Retina (tissue), 1 donor: Measurements from ENCODE around the gene SNAP29.
"Not testable (repeated sequence)": the region's sequence is repeated elsewhere in the genome, so short reads cannot be mapped to it uniquely, and the experiment has no call there.

Experiments used
- DNase-seq: peaks from one replicate; pipeline ENCODE4 v3.0.0-alpha.2; 2016

SNAP29 gene

DNA sequence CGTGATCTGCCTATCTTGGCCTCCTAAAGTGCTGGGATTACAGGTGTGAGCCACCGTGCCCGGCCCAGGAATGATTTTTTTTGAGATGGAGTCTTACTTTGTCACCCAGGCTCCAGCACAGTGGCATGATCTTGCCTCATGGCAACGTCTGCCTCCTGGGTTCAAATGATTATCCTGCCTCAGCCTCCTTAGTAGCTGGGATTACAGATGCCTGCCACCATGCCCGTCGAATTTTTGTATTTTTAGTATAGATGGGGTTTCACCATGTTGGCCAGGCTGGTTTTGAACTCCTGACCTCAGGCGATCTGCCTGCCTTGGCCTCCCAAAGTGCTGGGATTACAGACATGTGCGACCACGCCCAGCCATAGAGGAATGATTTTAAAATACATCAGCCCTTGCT, 76.2 kb downstream of the SNAP29 start:
- not testable (repeated sequence) for DNase-seq

DNA sequence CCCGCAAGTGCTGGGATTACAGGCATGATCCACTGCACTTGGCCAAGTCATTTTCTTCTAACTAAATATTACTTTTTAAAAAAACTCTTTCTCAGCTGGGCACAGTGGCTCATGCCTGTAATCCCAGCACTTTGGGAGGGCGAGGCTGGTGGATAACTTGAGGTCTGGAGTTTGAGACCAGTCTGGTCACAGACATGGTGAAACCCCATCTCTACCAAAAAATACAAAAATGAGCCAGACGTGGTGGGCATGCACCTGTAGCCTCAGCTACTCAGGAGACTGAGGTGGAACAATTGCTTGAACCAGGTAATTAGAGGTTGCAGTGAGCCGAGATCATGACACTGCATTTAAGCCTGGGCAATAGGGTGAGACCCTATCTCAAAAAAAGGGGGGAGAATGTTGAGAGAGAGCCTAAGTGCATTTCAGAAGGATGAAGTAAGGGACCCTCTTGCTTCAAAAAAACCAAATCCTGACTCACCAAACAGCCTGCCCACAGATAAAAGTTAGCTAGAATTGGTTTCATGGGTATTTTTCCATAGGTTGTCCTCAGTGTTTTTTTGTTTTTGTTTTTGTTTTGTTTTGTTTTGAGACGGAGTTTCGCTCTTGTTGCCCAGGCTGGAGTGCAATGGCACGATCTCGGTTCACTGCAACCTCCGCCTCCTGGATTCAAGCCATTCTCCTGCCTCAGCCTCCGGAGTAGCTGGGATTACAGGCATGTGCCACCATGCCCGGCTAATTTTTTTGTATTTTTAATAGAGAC, 77.2 kb downstream of the SNAP29 start:
- not testable (repeated sequence) for DNase-seq

DNA sequence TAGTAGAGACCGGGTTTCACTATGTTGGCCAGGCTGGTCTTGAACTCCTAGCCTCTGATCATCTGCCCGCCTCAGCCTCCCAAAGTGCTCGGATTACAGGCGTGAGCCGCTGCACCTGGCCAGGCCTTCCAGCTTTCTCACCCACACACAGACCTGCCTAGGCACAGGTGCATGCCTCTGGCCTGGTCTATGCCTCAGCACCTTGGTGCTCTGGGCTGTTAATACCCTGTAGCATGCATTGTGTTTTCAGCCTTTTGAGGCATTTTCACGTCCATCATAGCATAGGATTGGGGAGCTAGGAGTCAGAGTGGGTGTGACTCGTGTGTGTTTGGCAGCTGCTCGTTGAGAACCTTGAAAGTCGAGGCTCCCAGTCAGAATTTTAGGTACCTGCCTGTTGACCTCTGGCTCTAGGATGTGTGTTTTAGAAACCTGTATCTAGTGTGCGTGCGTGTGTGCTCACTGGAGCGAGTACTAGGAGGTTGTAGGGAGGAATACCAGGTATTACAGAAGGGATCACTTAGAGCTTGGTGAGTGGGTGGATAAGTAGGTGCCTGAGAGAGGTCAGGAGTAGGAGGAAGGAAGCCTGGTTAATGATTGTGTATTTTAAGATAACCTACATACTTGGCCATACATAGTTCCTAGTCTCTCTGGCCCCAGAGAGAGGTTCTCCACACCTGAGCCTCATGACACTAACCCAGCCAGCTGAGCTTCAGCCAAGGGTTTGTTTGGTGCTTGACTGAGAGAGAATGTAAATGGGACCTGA, 78.4 kb downstream of the SNAP29 start:
- no peak for DNase-seq

DNA sequence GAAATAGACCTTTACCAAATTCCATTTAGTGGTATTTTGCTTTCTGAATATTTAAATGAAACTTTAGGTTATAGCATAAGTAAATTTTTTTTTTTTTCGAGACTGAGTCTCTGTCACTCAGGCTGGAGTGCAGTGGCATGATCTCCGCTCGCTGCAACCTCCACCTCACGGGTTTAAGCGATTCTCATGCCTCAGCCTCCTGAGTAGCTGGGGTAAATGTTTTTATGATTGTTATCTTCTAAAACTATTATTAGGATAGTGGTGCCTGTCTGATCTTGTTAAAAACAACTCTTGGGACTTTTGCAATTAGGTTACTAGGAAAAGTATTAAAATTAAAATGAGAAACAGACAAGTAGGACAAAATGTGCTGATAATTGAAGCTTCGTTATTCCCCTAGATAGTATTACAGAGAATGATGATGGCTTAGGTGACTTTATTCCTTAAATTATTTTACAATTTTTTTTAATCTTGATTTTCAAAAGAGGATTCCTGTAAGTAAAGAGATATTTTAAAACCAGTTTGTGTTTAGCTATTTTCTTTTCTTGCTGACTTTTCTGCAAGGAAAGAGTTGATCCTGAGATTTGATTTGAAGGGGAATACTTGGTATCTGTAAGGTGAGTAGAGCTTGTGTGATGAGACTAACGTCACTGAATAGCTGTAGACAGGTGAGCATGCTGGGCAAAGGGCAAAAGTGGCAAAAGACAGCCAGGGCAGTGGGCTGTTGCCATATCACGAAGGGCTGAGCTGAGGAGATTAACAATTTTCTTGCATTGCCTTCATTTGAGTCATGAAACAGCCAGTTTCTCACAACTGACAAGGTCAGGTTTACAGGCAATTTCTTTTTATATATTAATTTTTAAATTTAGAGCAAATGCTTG, 79.2 kb downstream of the SNAP29 start:
- no peak for DNase-seq

DNA sequence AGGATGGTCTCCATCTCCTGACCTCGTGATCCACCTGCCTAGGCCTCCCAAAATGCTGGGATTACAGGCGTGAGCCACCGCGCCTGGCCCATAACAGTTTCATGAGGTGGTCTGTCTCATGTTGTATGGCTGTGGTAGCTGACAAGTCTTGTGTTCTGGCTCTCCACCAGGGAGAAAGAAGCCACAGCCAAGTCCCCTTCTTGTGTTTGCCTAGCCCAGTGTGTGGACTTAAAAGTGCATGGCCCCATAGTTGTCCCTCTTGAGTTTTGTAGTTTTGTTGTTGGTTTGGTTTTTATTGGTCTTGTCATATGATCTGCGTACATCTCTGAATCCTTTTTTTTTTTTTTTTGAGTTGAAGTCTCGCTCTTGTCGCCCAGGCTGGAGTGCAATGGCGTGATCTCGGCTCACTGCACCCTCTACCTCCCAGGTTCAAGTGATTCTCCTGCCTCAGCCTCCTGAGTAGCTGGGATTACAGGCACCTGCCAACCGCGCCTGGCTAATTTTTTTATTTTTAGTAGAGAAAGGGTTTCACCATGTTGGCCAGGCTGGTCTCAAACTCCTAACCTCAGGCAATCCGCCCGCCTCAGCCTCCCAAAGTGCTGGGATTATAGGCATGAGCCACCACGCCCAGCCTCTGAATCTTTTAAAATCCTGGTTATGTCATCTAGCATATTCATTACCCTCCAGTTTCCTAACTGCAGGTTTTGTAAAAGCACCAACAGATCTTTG, 80.8 kb downstream of the SNAP29 start:
- not testable (repeated sequence) for DNase-seq

DNA sequence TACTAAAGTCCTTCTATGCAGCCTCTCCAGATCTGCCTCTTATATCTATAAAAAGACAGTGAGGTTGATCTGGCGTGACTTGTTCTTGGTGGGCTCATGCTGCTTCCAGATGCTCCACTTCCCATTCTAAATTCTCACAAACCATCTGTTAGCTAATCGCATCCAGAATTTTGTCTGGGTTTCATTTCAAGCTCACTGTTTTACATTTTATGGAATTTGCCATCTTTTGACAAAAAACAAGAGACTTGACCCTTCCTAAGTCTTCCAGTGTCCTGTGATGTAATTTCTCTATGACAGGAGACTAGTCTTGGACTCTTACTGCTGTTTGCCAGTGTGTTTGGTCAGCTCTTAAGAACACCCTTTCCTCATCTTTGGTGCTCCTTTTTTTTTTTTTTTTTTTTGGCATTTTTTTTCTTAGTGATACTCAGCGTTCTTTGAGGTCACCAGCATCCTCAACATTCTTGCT, 81.4 kb downstream of the SNAP29 start:
- no peak for DNase-seq
